H1 (cell line): ENCODE measurements around the gene ADM5. TPM values are rescaled to one million over a fixed set of nuclear protein-coding genes. Genes with fewer than 3 reads are reported as not detected.

Source experiments
- CTCF ChIA-PET: fragments of 300-600 bp; sonication (Branson Sonifier 250); formaldehyde crosslinking; loops from one replicate; lab custom pipeline; 2021; ENCODE audit not compliant: partially characterized antibody; lab: Charles Lee
- POLR2A ChIA-PET: fragments of 300-600 bp; sonication (Branson Sonifier 250); formaldehyde crosslinking; loops from one replicate; lab custom pipeline; 2021; ENCODE audit warnings: inconsistent platforms; ENCODE audit not compliant: partially characterized antibody; lab: Charles Lee
- DNase-seq, 2 experiments: peaks; one replicate each; pipeline versions ENCODE4 v3.0.0 to v3.0.0-alpha.2; 2010 to 2022; ENCODE audit warnings: low spot score in 2 of 2, low read depth in 1 of 2, mixed read lengths in 1 of 2
- FAIRE-seq: peaks from 2 replicates; lab custom pipeline; 2011; peaks lifted over from hg19 to GRCh38; lab: Jason Lieb, UNC
- H2AFZ ChIP-seq: 2 replicates; pipeline ENCODE4 v1.8.1; 2012; ENCODE audit warnings: low read length, inconsistent platforms
- H2AK5ac ChIP-seq: 2 replicates; pipeline ENCODE4 v1.6.1; 2013; ENCODE audit warnings: low read depth, low read length
- H2BK120ac ChIP-seq: replicated peaks from 2 replicates; pipeline ENCODE3; 2013; ENCODE audit warnings: low read depth, low read length, inconsistent platforms
- H2BK12ac ChIP-seq: 2 replicates; pipeline ENCODE4 v1.6.1; 2013; ENCODE audit warnings: low read depth, low read length
- H2BK15ac ChIP-seq: 2 replicates; pipeline ENCODE4 v1.6.1; 2013; ENCODE audit warnings: low read length
- H2BK20ac ChIP-seq: 2 replicates; pipeline ENCODE4 v1.6.1; 2013; ENCODE audit warnings: low read length
- H2BK5ac ChIP-seq: 2 replicates; pipeline ENCODE4 v1.6.1; 2013; ENCODE audit warnings: low read depth, low read length
- H3K14ac ChIP-seq: 2 replicates; pipeline ENCODE4 v1.6.1; 2013; ENCODE audit warnings: inconsistent platforms; ENCODE audit not compliant: insufficient read length
- H3K18ac ChIP-seq: 2 replicates; pipeline ENCODE4 v1.6.1; 2013; ENCODE audit warnings: low read length; ENCODE audit errors: extremely low read depth
- H3K23ac ChIP-seq: 2 replicates; pipeline ENCODE4 v1.6.1; 2013; ENCODE audit warnings: inconsistent platforms; ENCODE audit not compliant: insufficient read length
- H3K23me2 ChIP-seq: 2 replicates; pipeline ENCODE4 v1.6.1; 2013; ENCODE audit warnings: low read depth, low read length
- H3K27ac ChIP-seq: 2 replicates; pipeline ENCODE4 v1.6.1; 2011; ENCODE audit warnings: low read depth, low read length, inconsistent platforms
- H3K27me3 ChIP-seq, 4 experiments: replicated peaks in 1 of 4; 1 replicate in 1 of 4; 2 replicates in 3 of 4; pipeline versions ENCODE4 v1.6.1 to v1.8.1; 2011 to 2013; ENCODE audit warnings: low read length in 3 of 4, mild to moderate bottlenecking in 3 of 4, inconsistent platforms in 2 of 4, mixed read lengths in 2 of 4, moderate library complexity in 1 of 4; ENCODE audit not compliant: control insufficient read depth in 3 of 4, insufficient read depth in 3 of 4; ENCODE audit errors: extremely low read depth in 1 of 4
- H3K36me3 ChIP-seq, 4 experiments: 2 replicates each; pipeline versions ENCODE4 v1.6.1 to v1.8.1; 2011 to 2013; ENCODE audit warnings: mild to moderate bottlenecking in 4 of 4, low read length in 3 of 4, moderate library complexity in 2 of 4, control low read depth in 1 of 4, inconsistent platforms in 1 of 4; ENCODE audit not compliant: insufficient read depth in 4 of 4, control insufficient read depth in 2 of 4
- H3K4ac ChIP-seq: replicated peaks from 2 replicates; pipeline ENCODE3; 2013; ENCODE audit warnings: low read length, low read depth, mixed read lengths, inconsistent platforms; ENCODE audit not compliant: insufficient read length
- H3K4me1 ChIP-seq, 4 experiments: replicated peaks in 1 of 4; 1 replicate in 1 of 4; 2 replicates in 3 of 4; pipeline versions ENCODE4 v1.6.1 to v1.8.1; 2011 to 2013; ENCODE audit warnings: low read length in 3 of 4, inconsistent platforms in 2 of 4, mixed read lengths in 1 of 4; ENCODE audit not compliant: insufficient read depth in 4 of 4, control insufficient read depth in 3 of 4
- H3K4me2 ChIP-seq, 2 experiments: 2 replicates each; pipeline versions ENCODE4 v1.6.1 to v1.8.1; 2011 to 2013; ENCODE audit warnings: low read depth in 2 of 2, low read length in 2 of 2, control low read depth in 1 of 2, inconsistent platforms in 1 of 2, mild to moderate bottlenecking in 1 of 2; ENCODE audit not compliant: insufficient read depth in 1 of 2
- H3K4me3 ChIP-seq, 4 experiments: fragments of 200-600, 300-600 bp in 1 of 4; sonication (generic), shearing (Covaris generic), sonication (Bioruptor Twin) in 1 of 4; 2 replicates each; pipeline versions ENCODE4 v1.5.1 to v1.8.1; 2011 to 2016; ENCODE audit warnings: low read length in 4 of 4, low read depth in 3 of 4, control low read depth in 2 of 4, inconsistent platforms in 2 of 4, mild to moderate bottlenecking in 2 of 4, mixed read lengths in 1 of 4, moderate library complexity in 1 of 4; ENCODE audit not compliant: insufficient read depth in 2 of 4; ENCODE audit errors: extremely low read depth in 1 of 4
- H3K56ac ChIP-seq: replicated peaks from 2 replicates; pipeline ENCODE3; 2013; ENCODE audit warnings: low read depth, mild to moderate bottlenecking, mixed read lengths, low read length, inconsistent platforms; ENCODE audit not compliant: insufficient read length
- H3K79me1 ChIP-seq: 2 replicates; pipeline ENCODE4 v1.6.1; 2013; ENCODE audit warnings: low read depth, low read length, control low read depth
- H3K79me2 ChIP-seq, 2 experiments: 2 replicates each; pipeline versions ENCODE4 v1.6.1 to v1.8.1; 2012 to 2013; ENCODE audit warnings: low read length in 2 of 2, mild to moderate bottlenecking in 2 of 2, inconsistent platforms in 1 of 2; ENCODE audit not compliant: insufficient read depth in 2 of 2, control insufficient read depth in 1 of 2
- H3K9ac ChIP-seq, 4 experiments: replicated peaks in 1 of 4; 1 replicate in 1 of 4; 2 replicates in 3 of 4; pipeline versions ENCODE4 v1.6.1 to v1.8.1; 2011 to 2013; ENCODE audit warnings: low read depth in 3 of 4, low read length in 3 of 4, control low read depth in 2 of 4, mild to moderate bottlenecking in 2 of 4, moderate library complexity in 2 of 4, inconsistent platforms in 1 of 4; ENCODE audit errors: extremely low read depth in 1 of 4
- H3K9me3 ChIP-seq, 2 experiments: 2 replicates each; pipeline versions ENCODE4 v1.6.1 to v1.8.1; 2012 to 2013; ENCODE audit warnings: mild to moderate bottlenecking in 2 of 2, moderate library complexity in 2 of 2, control low read depth in 1 of 2, inconsistent platforms in 1 of 2, low read depth in 1 of 2, low read length in 1 of 2, mixed read lengths in 1 of 2; ENCODE audit not compliant: insufficient read depth in 2 of 2
- H4K20me1 ChIP-seq, 2 experiments: replicated peaks in 1 of 2; 2 replicates each; pipeline versions ENCODE3 to v1.8.1; 2011 to 2013; ENCODE audit warnings: inconsistent platforms in 2 of 2, low read length in 2 of 2, mild to moderate bottlenecking in 1 of 2; ENCODE audit not compliant: insufficient read depth in 2 of 2, control insufficient read depth in 1 of 2
- H4K5ac ChIP-seq: 2 replicates; pipeline ENCODE4 v1.6.1; 2013; ENCODE audit warnings: low read length, low read depth, mixed read lengths, inconsistent platforms; ENCODE audit not compliant: insufficient read length
- H4K8ac ChIP-seq: 2 replicates; pipeline ENCODE4 v1.8.0; 2013; ENCODE audit warnings: mild to moderate bottlenecking, moderate library complexity, low read length, inconsistent platforms; ENCODE audit not compliant: insufficient read depth; ENCODE audit errors: extremely low read depth
- H4K91ac ChIP-seq: replicated peaks from 2 replicates; pipeline ENCODE3; 2013; ENCODE audit warnings: low read length, mixed read lengths, inconsistent platforms; ENCODE audit not compliant: insufficient read length
- CHD2 ChIP-seq: IDR thresholded peaks from 2 replicates; pipeline ENCODE4 v1.6.1; 2012; ENCODE audit warnings: low read length, improper control_type of control experiment
- FOSL1 ChIP-seq: IDR thresholded peaks from 2 replicates; pipeline ENCODE4 v1.6.1; 2011; ENCODE audit warnings: mild to moderate bottlenecking, low read depth, low read length, moderate library complexity; ENCODE audit not compliant: insufficient read depth
- RAD21 ChIP-seq, 2 experiments: IDR thresholded peaks in 1 of 2; conservative IDR thresholded peaks in 1 of 2; 2 replicates each; pipeline ENCODE4 v1.6.1; 2011; ENCODE audit warnings: low read depth in 2 of 2, low read length in 2 of 2, improper control_type of control experiment in 1 of 2, inconsistent platforms in 1 of 2, mild to moderate bottlenecking in 1 of 2, moderate library complexity in 1 of 2
- SP1 ChIP-seq: IDR thresholded peaks from 2 replicates; pipeline ENCODE4 v1.6.1; 2011; ENCODE audit warnings: low read depth, low read length
- SP4 ChIP-seq: IDR thresholded peaks from 2 replicates; pipeline ENCODE4 v1.6.1; 2012; ENCODE audit warnings: low read length, inconsistent platforms
- TAF1 ChIP-seq: IDR thresholded peaks from 2 replicates; pipeline ENCODE4 v1.6.1; 2011; ENCODE audit warnings: mild to moderate bottlenecking, low read depth, low read length
- WGBS, 2 experiments: shearing (Covaris generic) in 1 of 2; methylation state at CpG; one replicate each; pipeline versions ENCODE4 v1.1.6 to v1.1.7; 2013 to 2015; ENCODE audit warnings: low lambda C conversion rate in 2 of 2, mixed read lengths in 2 of 2, inconsistent platforms in 1 of 2, low coverage in 1 of 2, missing lambda C conversion rate in 1 of 2; ENCODE audit not compliant: insufficient replicate concordance in 2 of 2, insufficient coverage in 1 of 2, insufficient read length in 1 of 2; ENCODE audit errors: extremely low coverage in 1 of 2, missing lambda C conversion rate in 1 of 2; 5-methylcytosine and 5-hydroxymethylcytosine counted together
- polyA plus RNA-seq, 7 experiments: library from polyadenylated mRNA; depleted of rRNA in 3 of 7; stranded (reverse) in 5 of 7; unstranded in 2 of 7; fragments of >200 nt in 5 of 7; fragments of 200-250 nt in 2 of 7; gene quantifications; 1 replicate in 5 of 7; 2 replicates in 1 of 7; 4 replicates in 1 of 7; pipeline versions ENCODE4 v1.2.1 to v1.2.3, GENCODE V29; 2011 to 2013; ENCODE audit warnings: missing spikeins in 2 of 7, mixed read lengths in 2 of 7
- total RNA-seq: library from RNA; stranded (reverse); fragmentation: NEBNext Ultra II Directional; extraction: Animal tissue kit (Norgen Biotek cat#: 25700); gene quantifications from 2 replicates; pipeline ENCODE4 v1.2.1, GENCODE V29; 2021

ADM5 gene
- total and polyA plus RNA-seq, 2 of the 8 experiments (the other 6 are each of a cell fraction or from before 2014, with no cell fraction given), result 2.5 to 2.6 TPM

DNA sequence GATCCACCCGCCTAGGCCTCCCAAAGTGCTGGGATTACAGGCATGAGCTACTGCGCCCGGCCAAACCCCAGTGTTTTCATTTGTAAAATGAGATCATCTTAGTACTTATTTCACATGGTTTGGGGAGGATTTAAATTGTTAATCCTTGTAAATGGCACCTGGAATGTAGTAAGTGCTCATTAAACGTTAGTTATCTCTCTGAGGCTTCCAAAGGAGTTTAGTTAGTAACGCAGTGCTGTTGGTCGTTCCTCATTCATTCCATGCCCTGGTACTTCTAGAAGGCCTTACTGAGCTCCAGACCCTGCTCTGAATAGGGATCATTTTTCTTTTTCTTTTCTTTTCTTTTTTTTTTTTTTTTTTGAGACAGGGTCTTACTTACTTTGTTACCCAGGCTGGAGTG lies 6.7 kb downstream of the ADM5 start:
- no peaks in the 10 kb centered on the region for H3K79me1 ChIP-seq
- H2AK5ac ChIP-seq, result no peak overlapping the region
- TF ChIP-seq SP4 (no peak), TAF1 (no peak), SP1 (no peak), RAD21 (IDR thresholded peaks at IDR 0.05 in 1 of 2, conservative IDR thresholded peaks at IDR 0.05 in 1 of 2; ENCODE audit: low read depth in 2 of 2, low read length in 2 of 2) (no peak), CHD2 (no peak), FOSL1 (no peak)
- H3K56ac ChIP-seq, result no peak overlapping the region
- no peak overlapping the region for H4K5ac ChIP-seq
- H3K27ac ChIP-seq, result no peak overlapping the region
- no peak overlapping the region for H2BK12ac ChIP-seq
- no peak overlapping the region for H3K14ac ChIP-seq
- no peak overlapping the region for H2BK5ac ChIP-seq
- WGBS, 2 experiments, result 95% methylated on average over 6 of the region's 6 CpGs; no CpG with 5 or more reads in 1 of the 2 experiments
- H2BK15ac ChIP-seq, result no peak overlapping the region
- no peak overlapping the region for H3K9ac ChIP-seq
- H4K8ac ChIP-seq, result no peak overlapping the region
- H3K4me1 ChIP-seq, result peaks cover 0 to 10% (median 2%) of the 10 kb centered on the region in 4 experiments; a peak in 3 of 7 replicates
- peaks cover 6% of the 10 kb centered on the region for H3K23me2 ChIP-seq
- H3K4ac ChIP-seq, result no peak overlapping the region
- peaks cover 9 to 18% (median 16%) of the 10 kb centered on the region in 4 experiments; a peak in 7 of 8 replicates for H3K36me3 ChIP-seq
- H2AFZ ChIP-seq, result no peak overlapping the region
- peaks cover 0 to 9% of the 10 kb centered on the region in 2 experiments; a peak in 1 of 4 replicates for H3K79me2 ChIP-seq
- no peak overlapping the region for H3K4me3 ChIP-seq
- no peak overlapping the region for H3K4me2 ChIP-seq
- no peak overlapping the region for H3K18ac ChIP-seq
- H2BK120ac ChIP-seq, result no peak overlapping the region
- H4K91ac ChIP-seq, result no peak overlapping the region
- DNase-seq (no peak), FAIRE-seq (no peak)
- no peak overlapping the region for H2BK20ac ChIP-seq
- H3K9me3 ChIP-seq, result no peaks in the 10 kb centered on the region
- no peaks in the 10 kb centered on the region for H3K27me3 ChIP-seq
- ChIA-PET CTCF (interaction anchor here (0.6 to 1.0 kb wide), 4 partner anchors 11 to 86 kb away, joined by 3 read pairs; partner anchors contain the start of gene PRMT1), POLR2A (interaction anchor here (1.6 to 12.2 kb wide), 2 partner anchors 17 to 21 kb away, joined by 4 to 168 read pairs; partner anchors contain the start of gene PRMT1)
- H3K23ac ChIP-seq, result no peak overlapping the region
- H4K20me1 ChIP-seq, result peaks cover 0 to 1% of the 10 kb centered on the region in 2 experiments
